H9 (cell line): ENCODE data around the gene LRRC73. TPM values are rescaled to one million over a fixed set of nuclear protein-coding genes. Genes with fewer than 3 reads are reported as not detected.

Experiments
- DNase-seq: peaks from one replicate; pipeline ENCODE4 v3.0.0-alpha.2; 2017
- H2AFZ ChIP-seq: one replicate; pipeline ENCODE4 v1.6.1; 2013; ENCODE audit warnings: mild to moderate bottlenecking, low read length, control low read depth, moderate library complexity
- H2AK5ac ChIP-seq: 2 replicates; pipeline ENCODE4 v1.6.1; 2013; ENCODE audit warnings: low read length, control low read depth, mixed read lengths; ENCODE audit not compliant: insufficient read length
- H2BK120ac ChIP-seq: one replicate; pipeline ENCODE4 v1.6.1; 2013; ENCODE audit warnings: low read depth, mild to moderate bottlenecking, low read length, control low read depth, inconsistent platforms; ENCODE audit not compliant: poor library complexity, severe bottlenecking
- H2BK12ac ChIP-seq: 2 replicates; pipeline ENCODE4 v1.6.1; 2013; ENCODE audit warnings: low read length, control low read depth, mixed read lengths, low read depth; ENCODE audit not compliant: insufficient read length
- H2BK15ac ChIP-seq: 2 replicates; pipeline ENCODE4 v1.6.1; 2013; ENCODE audit warnings: low read depth, low read length, control low read depth
- H2BK20ac ChIP-seq: one replicate; pipeline ENCODE4 v1.6.1; 2013; ENCODE audit warnings: low read depth, mild to moderate bottlenecking, low read length, control low read depth, inconsistent platforms; ENCODE audit not compliant: poor library complexity, severe bottlenecking
- H2BK5ac ChIP-seq: 2 replicates; pipeline ENCODE4 v1.6.1; 2013; ENCODE audit warnings: low read length, control low read depth, mixed read lengths; ENCODE audit not compliant: insufficient read length
- H3K14ac ChIP-seq: 2 replicates; pipeline ENCODE4 v1.6.1; 2013; ENCODE audit warnings: low read length, control low read depth; ENCODE audit not compliant: insufficient read depth
- H3K18ac ChIP-seq: 2 replicates; pipeline ENCODE4 v1.6.1; 2013; ENCODE audit warnings: low read depth, mild to moderate bottlenecking, mixed read lengths, low read length, control low read depth; ENCODE audit not compliant: insufficient read length
- H3K23ac ChIP-seq: 2 replicates; pipeline ENCODE4 v1.6.1; 2013; ENCODE audit warnings: low read length, control low read depth, mixed read lengths, low read depth; ENCODE audit not compliant: insufficient read length
- H3K23me2 ChIP-seq: 2 replicates; pipeline ENCODE4 v1.6.1; 2013; ENCODE audit warnings: low read depth, mild to moderate bottlenecking, mixed read lengths, low read length, control low read depth; ENCODE audit not compliant: insufficient read length, poor library complexity, severe bottlenecking
- H3K27ac ChIP-seq: 2 replicates; pipeline ENCODE4 v1.5.1; 2013; ENCODE audit warnings: low read length, control low read depth, mixed read lengths, low read depth; ENCODE audit not compliant: insufficient read length
- H3K27me3 ChIP-seq: 2 replicates; pipeline ENCODE4 v1.6.1; 2013; ENCODE audit warnings: low read length, control low read depth, inconsistent platforms; ENCODE audit not compliant: insufficient read depth
- H3K4ac ChIP-seq: 2 replicates; pipeline ENCODE4 v1.6.1; 2013; ENCODE audit warnings: low read depth, mild to moderate bottlenecking, control low read depth, inconsistent platforms, low read length, moderate library complexity
- H3K4me1 ChIP-seq: 2 replicates; pipeline ENCODE4 v1.6.1; 2013; ENCODE audit warnings: low read length, control low read depth, inconsistent platforms; ENCODE audit not compliant: insufficient read depth
- H3K4me2 ChIP-seq: 2 replicates; pipeline ENCODE4 v1.6.1; 2013; ENCODE audit warnings: low read length, control low read depth, mixed read lengths; ENCODE audit not compliant: insufficient read length, insufficient read depth
- H3K56ac ChIP-seq: 2 replicates; pipeline ENCODE4 v1.6.1; 2013; ENCODE audit warnings: low read depth, mild to moderate bottlenecking, mixed read lengths, low read length, control low read depth; ENCODE audit not compliant: insufficient read length
- H3K79me1 ChIP-seq: 2 replicates; pipeline ENCODE4 v1.6.1; 2013; ENCODE audit warnings: low read depth, mild to moderate bottlenecking, moderate library complexity, low read length, control low read depth, inconsistent platforms; ENCODE audit not compliant: insufficient read depth, poor library complexity, severe bottlenecking
- H3K79me2 ChIP-seq: 2 replicates; pipeline ENCODE4 v1.6.1; 2013; ENCODE audit warnings: low read length, control low read depth, inconsistent platforms; ENCODE audit not compliant: insufficient read depth
- H3K9ac ChIP-seq: 2 replicates; pipeline ENCODE4 v1.6.1; 2013; ENCODE audit warnings: low read length, control low read depth, mixed read lengths; ENCODE audit not compliant: insufficient read length; ENCODE audit errors: extremely low read depth
- H3K9me3 ChIP-seq: one replicate; pipeline ENCODE4 v1.6.1; 2013; ENCODE audit warnings: low read depth, low read length, inconsistent platforms; ENCODE audit not compliant: control insufficient read depth
- H3T11ph ChIP-seq: one replicate; pipeline ENCODE4 v1.6.1; 2013; ENCODE audit warnings: mild to moderate bottlenecking, low read length, control low read depth, inconsistent platforms
- H4K20me1 ChIP-seq: one replicate; pipeline ENCODE4 v1.6.1; 2013; ENCODE audit not compliant: control insufficient read depth, insufficient read length, insufficient read depth
- H4K5ac ChIP-seq: 2 replicates; pipeline ENCODE4 v1.6.1; 2013; ENCODE audit warnings: low read depth, mild to moderate bottlenecking, mixed read lengths, low read length, control low read depth; ENCODE audit not compliant: insufficient read length
- H4K8ac ChIP-seq: replicated peaks from 2 replicates; pipeline ENCODE4 v1.6.1; 2013; ENCODE audit warnings: low read length, control low read depth, mixed read lengths, low read depth; ENCODE audit not compliant: insufficient read length
- H4K91ac ChIP-seq: 2 replicates; pipeline ENCODE4 v1.6.1; 2013; ENCODE audit warnings: low read depth, mild to moderate bottlenecking, moderate library complexity, mixed read lengths, low read length, control low read depth; ENCODE audit not compliant: insufficient read length
- H3K27ac Mint-ChIP-seq, 3 experiments: 2 replicates in 2 of 3; 3 replicates in 1 of 3; pipeline ENCODE4 v1.8.0; 2020 to 2021; ENCODE audit warnings: mixed read lengths in 3 of 3, mild to moderate bottlenecking in 1 of 3, moderate library complexity in 1 of 3
- H3K27me3 Mint-ChIP-seq: 2 replicates; pipeline ENCODE4 v1.8.0; 2021; ENCODE audit warnings: low read depth, mild to moderate bottlenecking, moderate library complexity, mixed read lengths
- H3K36me3 Mint-ChIP-seq, 3 experiments: 2 replicates in 2 of 3; 3 replicates in 1 of 3; pipeline ENCODE4 v1.8.0; 2020 to 2021; ENCODE audit warnings: low read depth in 3 of 3, mixed read lengths in 3 of 3; ENCODE audit not compliant: insufficient read depth in 1 of 3
- H3K4me1 Mint-ChIP-seq, 2 experiments: 2 replicates each; pipeline ENCODE4 v1.8.0; 2020; ENCODE audit warnings: mixed read lengths in 2 of 2
- H3K4me3 Mint-ChIP-seq, 2 experiments: 2 replicates in 1 of 2; 3 replicates in 1 of 2; pipeline ENCODE4 v1.8.0; 2020 to 2021; ENCODE audit warnings: mild to moderate bottlenecking in 2 of 2, mixed read lengths in 2 of 2, moderate library complexity in 1 of 2
- H3K9me3 Mint-ChIP-seq, 2 experiments: 2 replicates in 1 of 2; 3 replicates in 1 of 2; pipeline ENCODE4 v1.8.0; 2020; ENCODE audit warnings: mild to moderate bottlenecking in 2 of 2, mixed read lengths in 2 of 2, moderate library complexity in 1 of 2
- WGBS: extraction: QIAGEN DNeasy Blood & Tissue Kit; methylation state at CpG from one replicate; pipeline ENCODE4 v1.1.7; 2013; ENCODE audit warnings: missing lambda C conversion rate, low lambda C conversion rate, mixed read lengths; ENCODE audit not compliant: insufficient read length; ENCODE audit errors: extremely low coverage; 5-methylcytosine and 5-hydroxymethylcytosine counted together
- total RNA-seq: library from RNA; stranded (reverse); gene quantifications from 2 replicates; pipeline ENCODE4 v1.2.1, GENCODE V29; 2021
- TF ChIP-seq, protein P1 (sequence below): fragments of 200-600 bp; sonication (generic); conservative IDR thresholded peaks from 3 replicates; pipeline ENCODE4 v1.8.0; 2021; ENCODE audit warnings: antibody characterized with exemption, mild to moderate bottlenecking

LRRC73 gene
- total RNA-seq, 1 experiment from 2014 or later = 0.55 TPM

GRCh38 chr6:43509142-43509983 is 783 bp downstream of the LRRC73 start:
- Histone ChIP-seq H4K20me1 (no peaks in the 10 kb centered on the region), H3K27me3 (peaks cover 8% of the 10 kb centered on the region; the same call in 1 of the 2 replicates), H3K27ac (no peak overlapping the region), H3K79me1 (no peaks in the 10 kb centered on the region), H2BK12ac (no peak overlapping the region), H2AFZ (no peak overlapping the region), H3T11ph (no peak overlapping the region), H2BK120ac (no peak overlapping the region), H2BK15ac (no peak overlapping the region), H3K56ac (no peak overlapping the region), H3K4me1 (no peaks in the 10 kb centered on the region), H3K9ac (no peak overlapping the region), H3K79me2 (no peaks in the 10 kb centered on the region), H3K14ac (no peak overlapping the region), H2AK5ac (no peak overlapping the region), H3K18ac (no peak overlapping the region), H4K91ac (no peak overlapping the region), H3K9me3 (no peaks in the 10 kb centered on the region), H2BK5ac (no peak overlapping the region), H3K23ac (no peak overlapping the region), H4K5ac (no peak overlapping the region), H3K23me2 (peaks cover 5% of the 10 kb centered on the region), H2BK20ac (no peak overlapping the region), H4K8ac (no peak overlapping the region), H3K4me2 (peak overlapping the region; percentile 28), H3K4ac (no peak overlapping the region)
- Mint-ChIP-seq H3K4me3 (peak overlapping the region; percentile 61 to 86), H3K36me3 (peaks cover 18 to 47% (median 32%) of the 10 kb centered on the region in 3 experiments), H3K4me1 (peaks cover 21 to 31% of the 10 kb centered on the region in 2 experiments), H3K27ac (no peak overlapping the region), H3K27me3 (peaks cover 28% of the 10 kb centered on the region), H3K9me3 (peaks cover 2 to 3% of the 10 kb centered on the region in 2 experiments; a peak in 3 of 5 replicates)
- TF ChIP-seq, protein P1, sequence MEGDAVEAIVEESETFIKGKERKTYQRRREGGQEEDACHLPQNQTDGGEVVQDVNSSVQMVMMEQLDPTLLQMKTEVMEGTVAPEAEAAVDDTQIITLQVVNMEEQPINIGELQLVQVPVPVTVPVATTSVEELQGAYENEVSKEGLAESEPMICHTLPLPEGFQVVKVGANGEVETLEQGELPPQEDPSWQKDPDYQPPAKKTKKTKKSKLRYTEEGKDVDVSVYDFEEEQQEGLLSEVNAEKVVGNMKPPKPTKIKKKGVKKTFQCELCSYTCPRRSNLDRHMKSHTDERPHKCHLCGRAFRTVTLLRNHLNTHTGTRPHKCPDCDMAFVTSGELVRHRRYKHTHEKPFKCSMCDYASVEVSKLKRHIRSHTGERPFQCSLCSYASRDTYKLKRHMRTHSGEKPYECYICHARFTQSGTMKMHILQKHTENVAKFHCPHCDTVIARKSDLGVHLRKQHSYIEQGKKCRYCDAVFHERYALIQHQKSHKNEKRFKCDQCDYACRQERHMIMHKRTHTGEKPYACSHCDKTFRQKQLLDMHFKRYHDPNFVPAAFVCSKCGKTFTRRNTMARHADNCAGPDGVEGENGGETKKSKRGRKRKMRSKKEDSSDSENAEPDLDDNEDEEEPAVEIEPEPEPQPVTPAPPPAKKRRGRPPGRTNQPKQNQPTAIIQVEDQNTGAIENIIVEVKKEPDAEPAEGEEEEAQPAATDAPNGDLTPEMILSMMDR = 0 out of 3 replicates have a peak, but pooled peaks have one; percentile 24
- no peak for DNase-seq
- whole genome bisulfite sequencing = no CpG with 5 or more reads among the region's 69 CpGs
